Measurements from ENCODE around the gene TMEFF1.
"Not testable (repeated sequence)": the region's sequence is repeated elsewhere in the genome, so short reads cannot be mapped to it uniquely, and the experiment has no call there.

Gene TMEFF1

GRCh38 chr9:100498592-100498991 is 25.6 kb downstream of the TMEFF1 start:
- peak; percentile 51 for DNase-seq

DNA sequence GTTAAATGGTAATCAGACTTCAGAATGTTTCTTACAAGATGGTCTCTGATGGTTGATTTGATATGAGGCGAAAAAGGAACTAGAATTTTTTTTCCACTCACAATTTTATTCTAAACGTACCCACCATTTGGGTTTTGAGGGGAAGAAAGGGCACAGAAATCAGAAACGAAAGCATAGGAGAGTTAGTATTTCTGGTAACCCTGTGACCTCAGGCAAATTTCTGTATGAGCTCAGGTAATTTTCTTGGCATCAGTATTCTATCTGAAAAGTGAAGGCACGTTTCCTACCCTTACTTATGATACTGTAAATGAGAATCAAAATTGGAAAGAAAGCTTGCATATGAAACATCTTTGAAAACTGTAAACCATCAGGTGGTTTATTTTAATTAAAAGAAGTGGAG is 26.5 kb downstream of the TMEFF1 start:
- no peak for DNase-seq

DNA sequence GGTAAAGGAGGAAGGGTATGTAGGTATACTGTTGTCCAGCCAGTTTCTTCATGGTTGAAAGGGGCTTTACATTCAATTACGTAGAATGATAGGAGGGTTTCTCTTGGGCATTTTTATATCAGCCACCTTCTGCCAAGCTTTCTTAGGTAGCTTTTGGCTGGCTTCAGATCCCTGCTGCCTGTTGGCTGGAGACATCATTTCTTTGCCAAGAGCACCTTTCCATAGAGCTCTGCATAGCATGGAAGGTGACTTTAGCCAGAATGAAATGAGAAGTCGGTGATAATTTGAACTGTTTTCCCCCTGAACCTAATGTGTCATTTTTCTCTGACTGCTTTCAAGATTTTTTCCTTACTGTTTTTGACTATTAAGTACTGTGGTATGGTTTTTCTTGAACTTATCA is 26.9 kb downstream of the TMEFF1 start:
- no peak for DNase-seq

DNA sequence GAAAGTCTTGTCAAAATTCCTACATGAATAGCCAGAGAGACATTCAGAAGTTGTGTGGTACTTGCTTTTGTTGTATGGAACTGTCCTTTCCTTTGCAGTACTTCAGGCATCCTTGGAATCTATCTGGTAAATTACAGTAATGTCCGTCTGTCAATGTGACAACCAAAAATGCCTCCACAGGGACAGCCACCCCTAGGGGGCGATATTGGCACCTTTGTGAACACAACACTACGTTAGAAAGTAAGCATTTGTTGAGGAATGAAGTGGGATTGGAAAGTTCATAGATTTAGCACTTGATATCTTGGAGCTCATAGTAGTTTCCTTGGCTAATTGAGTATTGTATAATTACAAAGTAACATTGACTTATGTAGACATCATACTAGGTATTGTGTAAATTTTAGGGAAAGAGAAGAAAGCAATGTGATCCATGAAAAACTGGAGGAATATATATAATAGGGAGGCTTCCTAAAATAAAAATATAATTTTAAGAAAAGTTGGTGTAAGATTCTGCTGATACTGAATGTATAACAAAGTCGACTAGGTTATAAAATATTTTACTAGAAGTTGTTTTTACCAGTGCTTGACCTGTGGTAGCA is 32.7 kb downstream of the TMEFF1 start:
- DNase-seq, result peak; percentile 61

- not testable (repeated sequence) for DNase-seq
These were observed 34.4 kb downstream of the TMEFF1 start for GRCh38 chr9:100507350-100507749.

- DNase-seq, result no peak
These were observed 38.3 kb downstream of the TMEFF1 start for GRCh38 chr9:100511205-100511604.

DNA sequence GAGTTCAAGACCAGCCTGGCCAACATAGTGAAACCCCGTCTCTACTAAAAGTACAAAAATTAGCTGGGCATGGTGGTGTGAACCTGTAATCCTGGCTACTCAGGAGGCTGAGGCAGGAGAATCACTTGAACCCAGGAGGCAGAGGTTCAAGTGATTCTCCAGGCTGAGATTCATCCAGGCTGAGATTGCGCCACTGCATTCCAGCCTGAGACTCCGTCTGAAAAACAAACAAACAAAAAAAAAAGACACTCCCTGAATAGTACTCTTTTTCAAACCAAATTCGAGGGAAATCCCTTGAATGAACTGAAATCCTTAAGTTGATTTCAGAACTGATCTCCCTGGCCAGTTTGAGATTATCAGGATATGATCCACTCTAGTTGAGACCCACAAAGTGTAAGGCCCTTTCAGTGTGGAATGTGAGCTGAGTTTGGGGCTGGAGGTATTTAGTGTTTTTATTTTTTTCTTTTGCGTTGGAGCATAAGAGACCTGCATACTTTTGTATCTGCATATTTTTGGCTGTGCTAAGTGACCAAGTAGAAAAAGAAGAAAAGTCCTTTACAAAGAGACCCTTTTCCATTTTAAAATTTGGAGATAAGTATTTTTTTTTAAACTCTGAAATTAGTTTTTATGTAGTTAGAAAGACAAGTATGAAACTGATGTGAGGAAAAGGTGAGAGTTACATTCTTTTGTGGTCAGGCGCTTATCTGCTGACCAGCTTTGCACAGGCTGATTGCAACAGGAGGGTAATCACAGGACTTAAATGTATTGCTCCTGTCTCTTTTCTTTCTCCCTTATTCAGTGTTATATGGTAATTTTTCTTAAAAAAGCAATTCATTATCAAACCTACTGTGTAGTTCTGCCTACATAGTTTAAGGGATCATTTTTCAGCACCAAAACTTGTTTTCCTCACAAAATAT is 42.9 kb downstream of the TMEFF1 start:
- peak; percentile 21 for DNase-seq

- DNase-seq, result no peak
These were observed 48.3 kb downstream of the TMEFF1 start for GRCh38 chr9:100521282-100521681.

DNA sequence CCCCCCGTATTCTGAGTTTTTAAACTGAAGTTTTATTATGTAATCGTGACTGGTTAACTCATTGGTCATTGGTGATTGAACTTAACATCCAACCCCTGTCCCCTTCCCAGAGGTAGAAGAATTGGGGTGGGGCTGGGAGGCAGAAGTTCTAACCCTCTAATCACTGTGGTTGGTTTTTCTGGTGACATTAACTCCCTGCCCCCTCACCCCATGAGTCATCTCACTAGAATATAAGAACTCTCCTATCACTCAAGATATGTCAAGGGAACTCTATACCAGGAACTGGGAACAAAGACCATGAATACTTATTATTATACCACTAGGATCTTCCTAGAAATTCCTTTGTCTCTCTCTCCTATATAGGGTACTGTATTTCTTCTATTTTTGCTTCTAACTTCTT is 52.6 kb downstream of the TMEFF1 start:
- peak; percentile 7 for DNase-seq

GRCh38 chr9:100527180-100527794 is 54.3 kb downstream of the TMEFF1 start:
- not testable (repeated sequence) for DNase-seq

GRCh38 chr9:100534401-100534800 is 61.5 kb downstream of the TMEFF1 start:
- DNase-seq, result no peak

GRCh38 chr9:100540327-100540726 is 67.4 kb downstream of the TMEFF1 start:
- no peak for DNase-seq

DNA sequence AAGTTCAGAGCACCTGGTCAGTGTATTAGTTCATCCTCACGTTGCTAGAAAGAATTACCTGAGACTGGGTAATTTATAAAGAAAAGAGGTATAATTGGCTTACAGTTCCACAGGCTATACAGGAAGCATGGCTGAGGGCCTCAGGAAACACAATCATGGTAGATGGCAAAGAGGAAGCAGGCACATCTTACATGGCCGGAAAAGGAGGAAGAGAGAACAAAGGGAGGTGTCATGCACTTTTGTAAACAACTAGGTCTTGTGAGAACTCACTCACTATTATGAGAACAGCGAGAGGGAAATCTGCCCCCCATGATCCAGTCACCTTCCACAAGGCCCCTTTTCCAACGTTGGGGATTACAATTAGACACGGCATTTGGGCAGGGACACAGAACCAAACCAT is 76.1 kb downstream of the TMEFF1 start:
- DNase-seq, result no peak

- DNase-seq, result no peak
These were observed 82.0 kb downstream of the TMEFF1 start for GRCh38 chr9:100554935-100555401.

DNA sequence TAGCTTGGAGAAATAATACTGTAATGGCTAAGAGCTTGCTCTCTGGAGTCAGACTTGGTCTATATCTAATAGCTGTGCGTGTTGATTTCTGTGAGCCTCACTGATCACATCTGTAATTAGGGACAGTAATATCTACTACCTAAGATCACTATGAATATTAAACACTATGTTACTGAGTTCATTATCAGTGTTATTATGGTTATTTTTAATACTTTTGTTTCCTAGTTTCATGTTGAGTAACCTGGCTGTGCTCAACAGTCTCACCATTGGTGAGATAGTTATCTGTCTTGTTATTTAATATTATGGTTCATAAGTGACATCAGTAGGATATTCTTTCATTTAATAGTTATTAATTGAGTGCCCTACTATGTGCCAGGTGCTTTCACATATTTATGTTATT is 82.5 kb downstream of the TMEFF1 start:
- DNase-seq, result no peak

- no peak for DNase-seq
These were observed 84.1 kb downstream of the TMEFF1 start for GRCh38 chr9:100557053-100557452.

GRCh38 chr9:100561256-100561655 is 88.3 kb downstream of the TMEFF1 start:
- no peak for DNase-seq

- no peak for DNase-seq
These were observed 94.9 kb downstream of the TMEFF1 start for GRCh38 chr9:100567856-100568255.

- DNase-seq, result peak; percentile 29
These were observed 100.8 kb downstream of the TMEFF1 start for GRCh38 chr9:100573655-100574260.

GRCh38 chr9:100575006-100575405 is 102.1 kb downstream of the TMEFF1 start:
- no peak for DNase-seq

DNA sequence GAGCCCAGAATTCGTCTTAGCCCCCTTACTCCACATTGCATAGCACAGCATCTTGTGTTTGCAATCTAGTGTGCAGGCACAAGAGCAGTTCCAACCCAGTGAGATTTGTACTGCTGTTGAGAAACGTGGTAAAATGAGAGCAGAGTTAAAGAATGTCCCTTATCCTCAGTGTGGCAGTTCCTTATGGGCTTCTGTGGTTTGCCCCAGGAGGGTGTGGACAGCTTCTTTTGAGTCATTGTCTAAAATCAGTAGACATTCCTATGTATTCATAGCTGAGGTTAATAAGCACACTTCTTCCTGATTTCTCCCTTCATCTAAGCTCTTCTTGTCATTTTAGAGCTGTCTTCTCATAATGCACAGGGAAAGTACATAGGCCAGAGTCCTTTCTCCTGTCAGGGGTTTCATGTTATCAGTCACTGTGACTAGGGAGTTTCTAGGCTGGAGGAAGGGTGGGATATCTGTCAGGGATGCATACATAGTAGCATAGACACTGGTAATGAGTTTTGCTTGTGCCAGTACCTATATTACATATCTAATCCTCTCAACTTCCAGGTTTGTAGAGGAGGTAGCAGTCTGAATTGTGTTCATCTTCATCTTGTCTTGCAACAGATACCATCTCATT is 102.9 kb downstream of the TMEFF1 start:
- peak; percentile 84 for DNase-seq

DNA sequence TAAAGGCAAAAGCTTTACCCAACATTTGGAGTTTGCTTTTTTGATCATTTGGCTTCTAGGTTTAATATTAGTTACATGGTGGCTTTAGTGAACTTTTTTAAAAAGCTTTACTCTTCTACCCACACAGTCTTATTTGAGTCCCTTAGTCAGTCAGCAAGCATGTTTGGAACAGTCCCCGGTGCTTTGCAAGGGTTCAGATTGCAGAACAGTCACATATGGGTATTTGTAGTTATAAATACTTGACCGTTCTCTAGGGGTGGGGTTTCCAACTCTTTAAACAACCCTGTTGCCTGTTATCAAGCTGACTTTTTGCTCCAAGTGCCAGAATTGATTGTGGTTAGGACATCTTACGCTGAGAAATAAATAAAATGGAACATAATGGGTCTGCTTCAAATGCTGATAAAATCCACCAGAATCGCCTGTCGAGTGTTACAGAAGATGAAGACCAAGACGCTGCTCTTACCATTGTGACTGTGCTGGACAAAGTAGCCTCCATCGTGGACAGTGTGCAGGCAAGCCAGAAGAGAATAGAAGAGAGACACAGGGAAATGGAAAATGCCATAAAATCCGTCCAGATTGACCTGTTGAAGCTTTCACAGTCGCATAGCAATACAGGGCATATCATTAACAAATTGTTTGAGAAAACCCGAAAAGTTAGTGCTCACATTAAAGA is 105.0 kb downstream of the TMEFF1 start, which contains the start of gene CAVIN4:
TSS of gene CAVIN4 (plus strand) at position 304 of the 673 bp plus-strand sequence. CDS start at position 369, 65 bp downstream.
- DNase-seq, result peak; percentile 31

Measured in fibroblast of upper back skin (primary cell).